ENCODE results near the gene FAM124B. TPM values are rescaled to one million over a fixed set of nuclear protein-coding genes. Genes with fewer than 3 reads are reported as not detected.

Gene FAM124B
- total RNA-seq, 1 donor from 2014 or later: 0.25 TPM

DNA sequence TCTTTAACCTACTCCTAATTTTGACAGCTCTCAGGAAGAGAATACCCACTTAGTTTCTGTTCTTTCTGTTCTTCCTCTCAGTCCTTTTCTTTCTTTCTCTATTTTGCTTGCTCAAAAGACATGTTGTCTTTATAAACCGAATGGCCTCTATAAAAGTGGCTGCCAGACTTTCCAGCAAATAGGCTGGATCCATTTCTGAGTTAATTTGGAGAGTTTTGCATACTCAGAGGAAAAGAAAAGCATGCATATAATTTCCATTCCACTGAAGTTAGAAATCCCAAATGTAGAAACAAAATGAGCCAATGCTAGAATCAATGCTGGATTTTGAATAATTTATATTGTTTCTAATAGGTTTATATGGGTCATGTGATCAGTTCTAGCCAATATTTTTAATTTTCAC is 65.9 kb downstream of the FAM124B start:
- no peak for DNase-seq (ENCODE audit: low read depth)

DNA sequence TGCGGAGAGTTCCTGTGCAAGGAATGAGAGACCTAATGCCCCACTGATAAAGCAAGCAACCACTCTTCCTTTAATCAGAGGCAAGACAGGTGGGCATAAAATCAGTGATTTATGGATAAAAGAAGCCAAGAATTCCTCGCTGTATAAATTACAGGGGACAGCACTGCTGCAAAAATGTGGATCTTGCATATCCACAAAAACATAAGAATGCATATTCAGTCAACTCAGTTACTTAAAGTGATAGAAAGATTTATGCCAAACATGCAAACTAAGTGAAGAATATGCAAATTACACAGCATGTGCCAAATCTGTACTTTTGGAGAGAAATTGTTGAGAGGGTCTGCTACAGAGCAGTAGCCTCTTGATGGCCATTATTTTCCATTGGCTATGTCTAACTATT is 67.2 kb downstream of the FAM124B start:
- no peak for DNase-seq (ENCODE audit: low read depth)

DNA sequence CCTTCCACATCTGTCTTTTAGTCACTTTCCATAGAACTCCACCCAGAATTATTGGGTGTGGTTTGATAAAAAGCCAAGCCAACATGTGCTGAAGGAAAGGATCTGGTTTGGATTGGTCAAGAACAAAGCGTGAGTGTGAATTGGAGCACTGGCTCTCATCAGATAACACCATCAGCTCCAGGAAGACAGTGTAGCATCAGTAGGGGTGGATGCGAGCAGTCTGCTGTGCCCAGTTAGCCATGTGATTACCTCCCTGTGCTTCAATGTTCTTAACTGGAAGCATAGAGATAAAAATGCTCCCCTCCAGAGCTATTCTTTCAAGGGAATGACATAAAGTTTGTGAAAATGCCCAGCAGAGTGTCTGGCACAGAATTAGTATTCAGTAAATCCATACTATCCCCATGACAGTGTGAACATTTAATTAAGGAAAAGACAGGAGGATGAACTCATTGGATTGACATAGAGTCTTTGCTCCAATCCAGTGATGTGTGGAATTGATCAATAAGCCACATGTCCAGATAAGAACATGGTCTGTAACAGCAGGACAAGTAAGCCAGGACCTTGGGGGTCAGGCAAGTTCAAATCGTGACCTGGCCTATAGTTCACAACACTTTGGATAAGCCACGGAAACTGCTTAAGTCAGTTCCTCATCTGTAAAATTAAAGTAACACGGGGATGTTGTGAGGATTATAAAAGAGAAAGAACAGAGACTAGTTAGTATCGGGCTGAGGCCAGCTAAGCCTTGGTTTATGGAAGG is 68.0 kb downstream of the FAM124B start:
- DNase-seq (ENCODE audit: low read depth): no peak

DNA sequence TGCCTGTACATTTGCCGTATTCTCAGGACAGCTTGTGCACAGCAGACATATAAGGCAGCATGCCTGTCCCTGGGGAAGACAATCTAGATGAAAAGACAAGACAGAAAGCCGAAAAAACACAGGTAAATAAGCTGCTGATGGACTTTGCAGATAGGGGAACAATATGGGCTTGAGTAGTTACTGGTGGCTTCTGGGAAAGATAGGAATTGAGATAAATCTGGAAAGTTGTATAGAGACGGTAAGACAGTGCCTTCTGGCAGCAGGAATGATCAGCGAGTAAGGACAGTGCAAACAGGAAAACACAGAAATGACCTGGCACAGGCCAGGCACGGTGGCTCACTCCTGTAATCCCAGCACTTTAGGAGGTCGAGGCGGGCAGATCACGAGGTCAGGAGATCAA is 70.2 kb downstream of the FAM124B start:
- DNase-seq (ENCODE audit: low read depth): no peak

DNA sequence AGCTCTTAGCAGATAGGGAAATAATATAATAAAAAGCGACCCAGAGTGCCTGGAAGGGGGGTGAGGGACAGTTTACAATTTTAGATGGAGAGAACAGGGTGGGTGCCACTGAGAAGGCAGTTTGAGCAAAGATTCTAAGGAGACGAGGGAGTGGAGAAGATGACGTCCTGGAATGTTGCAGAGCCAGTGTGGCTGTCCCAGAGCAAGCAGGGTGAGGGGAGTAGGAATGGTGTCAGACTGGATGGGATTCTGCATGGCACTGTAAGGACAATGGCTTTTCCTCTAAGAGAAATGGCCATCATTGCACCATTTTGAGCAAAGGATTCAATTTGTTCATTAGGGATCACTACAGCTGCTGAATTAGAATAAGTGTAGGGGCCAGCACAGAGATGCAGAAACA is 73.1 kb downstream of the FAM124B start:
- DNase-seq (ENCODE audit: low read depth): no peak

Other genes starting within 250 kb of the FAM124B start
- 84.4 and 139 TPM in 2 replicates for gene CUL3, start 183.3 kb upstream of the FAM124B start, total RNA-seq

Measured in renal cortical epithelial cell (primary cell).